ENCODE data around the gene LCN12. TPM values are rescaled to one million over a fixed set of nuclear protein-coding genes. Genes with fewer than 3 reads are reported as not detected.

LCN12 gene
- total RNA-seq, 2 experiments from 2014 or later = 0.73 to 0.89 TPM

DNA sequence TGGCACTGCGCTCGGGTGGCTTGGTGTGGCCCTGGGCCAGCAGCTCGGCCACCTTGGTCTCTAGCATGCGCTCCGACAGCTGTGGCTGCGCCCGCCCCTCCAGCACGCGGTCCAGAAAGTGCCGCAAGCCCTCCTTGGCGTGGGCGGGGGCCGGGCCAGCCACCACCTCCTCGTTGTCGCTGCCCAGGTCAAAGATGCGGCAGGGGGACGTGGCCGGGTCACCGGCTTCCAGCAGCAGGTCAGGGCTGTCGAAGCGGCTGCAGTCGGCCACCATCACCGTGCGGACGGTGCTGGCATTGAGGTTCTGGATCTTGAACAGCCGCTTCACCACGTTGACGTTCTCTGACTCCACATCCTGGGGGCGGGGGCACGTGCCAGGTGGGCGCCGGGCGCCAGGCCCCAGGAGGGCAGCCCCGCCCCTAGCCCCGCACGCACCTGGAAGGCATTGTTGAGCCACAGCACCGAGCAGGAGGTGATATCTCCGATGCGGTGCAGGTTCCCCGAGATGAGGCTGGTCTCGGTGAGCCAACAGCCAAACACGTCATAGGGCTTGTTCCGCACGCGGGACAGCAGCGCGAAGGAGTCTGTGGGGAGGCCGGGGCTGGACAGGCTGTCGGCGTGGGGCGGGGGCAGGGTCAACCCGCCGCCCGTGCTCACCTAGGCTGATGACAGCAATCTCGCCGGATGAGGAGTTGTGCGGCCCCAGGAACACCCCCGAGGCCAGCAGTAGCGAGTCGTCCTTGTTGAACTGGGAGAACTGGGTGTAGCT lies 9.8 kb upstream of the LCN12 start:
- CTCF ChIA-PET = interaction anchor here (1.8 kb wide), 1 partner anchor 98 kb away, joined by 3 read pairs; no protein-coding TSS in a partner anchor
- POLR2A ChIA-PET = no interaction called here

GRCh38 chr9:136942881-136943230 lies 9.2 kb upstream of the LCN12 start:
- ChIA-PET POLR2A (interaction anchor here (0.7 kb wide), 2 partner anchors 8 to 57 kb away, joined by 3 to 4 read pairs; partner anchors contain the start of gene TRAF2), CTCF (interaction anchor here (0.9 to 6.4 kb wide), 3 partner anchors 93 to 99 kb away, joined by 3 to 46 read pairs (median 3); no protein-coding TSS in a partner anchor)

- ChIA-PET CTCF (interaction anchor here (0.5 to 6.4 kb wide), 10 partner anchors 17 to 151 kb away, joined by 3 to 46 read pairs (median 3); no protein-coding TSS in a partner anchor), POLR2A (interaction anchor here (0.6 to 1.0 kb wide), 5 partner anchors 9 to 82 kb away, joined by 3 to 5 read pairs (median 3); partner anchors contain the start of gene TRAF2)
Observed at GRCh38 chr9:136943291-136944211, 8.5 kb upstream of the LCN12 start.

DNA sequence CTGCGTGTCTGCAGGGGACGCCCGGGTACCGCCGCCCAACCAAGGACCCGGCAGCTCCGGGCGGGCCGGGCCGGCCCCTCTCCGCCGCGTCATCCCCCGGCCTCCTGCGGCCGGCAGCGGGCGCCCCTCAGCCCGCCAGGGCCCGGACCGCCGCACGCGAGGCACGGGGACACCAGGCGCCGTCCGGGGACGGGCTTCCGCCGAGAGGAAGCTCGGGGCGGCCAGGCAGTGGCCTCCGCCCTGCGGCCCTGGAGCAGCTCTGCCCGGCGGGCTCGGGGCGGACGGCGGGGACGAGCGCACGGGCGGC lies 7.9 kb upstream of the LCN12 start:
- ChIA-PET CTCF (interaction anchor here (0.5 to 6.4 kb wide), 10 partner anchors 17 to 152 kb away, joined by 3 to 46 read pairs (median 3); no protein-coding TSS in a partner anchor), POLR2A (interaction anchor here (0.6 to 1.0 kb wide), 3 partner anchors 42 to 82 kb away, joined by 3 to 5 read pairs (median 3); no protein-coding TSS in a partner anchor)

DNA sequence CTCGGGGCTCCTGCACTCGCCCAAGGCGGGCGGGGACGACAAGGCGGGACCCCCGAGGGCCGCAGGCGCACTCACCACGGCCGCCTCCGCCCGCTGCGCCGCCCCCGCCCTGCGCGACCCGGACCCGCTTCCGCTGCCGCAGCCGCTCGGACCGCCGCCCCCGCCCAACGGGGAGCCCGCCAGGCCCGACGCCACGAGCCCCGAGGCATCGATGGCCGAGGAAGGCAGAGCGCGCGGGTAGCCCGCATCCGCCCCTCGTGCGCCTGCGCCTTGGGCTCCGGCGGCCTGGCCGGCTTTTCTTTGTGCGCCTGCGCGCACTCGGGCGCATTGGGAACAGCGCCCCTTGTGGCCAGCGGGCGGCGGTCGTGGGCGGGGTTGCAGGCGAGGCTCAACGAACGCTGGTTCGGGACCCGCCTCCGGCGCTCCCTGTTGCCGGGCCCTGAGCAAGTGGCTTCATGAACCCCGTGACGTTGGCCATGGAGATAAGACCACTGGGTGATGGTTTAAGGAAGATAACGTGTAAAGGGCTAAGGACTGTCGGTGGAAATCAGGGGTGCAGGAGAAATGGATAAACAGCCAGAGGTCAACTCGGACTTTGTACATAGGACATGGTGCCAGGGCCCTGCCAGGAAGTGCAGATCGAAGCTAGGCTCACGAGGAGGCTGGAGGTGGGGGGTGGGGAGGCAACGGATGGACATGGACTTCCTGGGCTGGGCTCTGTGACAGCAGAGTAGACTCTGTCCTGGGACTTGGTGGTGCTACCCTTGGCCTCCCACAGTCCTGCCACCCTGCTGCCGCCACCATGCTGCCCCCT lies 7.3 kb upstream of the LCN12 start, which contains the start of the genes C8G and FBXW5:
C8G (plus strand) TSS at position 725 of the 814 bp plus-strand sequence; CDS start at position 803, 78 bp downstream.
FBXW5 (minus strand) TSS at position 220 of the 814 bp plus-strand sequence. CDS start 655 bp downstream, outside the sequence.
- POLR2A ChIA-PET = interaction anchor here (0.6 to 1.0 kb wide), 2 partner anchors 43 to 75 kb away, joined by 3 read pairs; no protein-coding TSS in a partner anchor
- CTCF ChIA-PET = interaction anchor here (0.6 to 6.4 kb wide), 16 partner anchors 16 to 152 kb away, joined by 3 to 46 read pairs (median 4); partner anchors contain the start of genes AJM1, PAXX and PTGDS

DNA sequence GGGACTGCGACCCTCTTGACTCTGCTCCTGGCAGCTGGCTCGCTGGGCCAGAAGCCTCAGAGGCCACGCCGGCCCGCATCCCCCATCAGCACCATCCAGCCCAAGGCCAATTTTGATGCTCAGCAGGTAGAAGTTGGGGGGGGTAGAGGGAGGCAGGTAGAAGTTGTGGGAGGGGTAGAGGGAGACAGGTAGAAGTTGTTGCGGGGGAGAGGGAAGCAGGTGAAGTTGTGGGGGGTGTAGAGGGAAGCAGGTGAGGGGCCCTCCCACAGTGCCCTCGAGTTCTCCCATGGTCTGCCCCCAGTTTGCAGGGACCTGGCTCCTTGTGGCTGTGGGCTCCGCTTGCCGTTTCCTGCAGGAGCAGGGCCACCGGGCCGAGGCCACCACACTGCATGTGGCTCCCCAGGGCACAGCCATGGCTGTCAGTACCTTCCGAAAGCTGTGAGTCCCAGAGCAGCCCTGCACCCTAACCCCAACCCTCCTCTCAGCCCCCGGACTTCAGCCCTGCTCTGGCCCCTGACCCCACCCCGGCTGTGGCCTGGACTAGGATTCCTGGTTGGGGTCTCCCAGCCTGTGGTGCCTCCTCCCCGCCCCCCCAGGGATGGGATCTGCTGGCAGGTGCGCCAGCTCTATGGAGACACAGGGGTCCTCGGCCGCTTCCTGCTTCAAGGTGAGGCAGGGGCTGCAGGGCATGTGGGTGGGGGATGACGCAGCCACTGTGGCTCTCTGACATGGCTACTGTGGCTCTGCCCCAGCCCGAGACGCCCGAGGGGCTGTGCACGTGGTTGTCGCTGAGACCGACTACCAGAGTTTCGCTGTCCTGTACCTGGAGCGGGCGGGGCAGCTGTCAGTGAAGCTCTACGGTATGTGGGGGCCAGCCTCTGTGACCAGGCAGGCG lies 6.5 kb upstream of the LCN12 start:
- POLR2A ChIA-PET = no interaction called here
- CTCF ChIA-PET = interaction anchor here (0.6 to 6.4 kb wide), 11 partner anchors 29 to 123 kb away, joined by 3 to 46 read pairs (median 4); partner anchors contain the start of genes ABCA2, AJM1, PAXX and PTGDS

GRCh38 chr9:136946228-136947027 lies 5.6 kb upstream of the LCN12 start:
- CTCF ChIA-PET = interaction anchor here (1.1 to 6.4 kb wide), 6 partner anchors 29 to 89 kb away, joined by 4 to 46 read pairs (median 5); partner anchors contain the start of genes ABCA2 and PAXX
- POLR2A ChIA-PET = no interaction called here

DNA sequence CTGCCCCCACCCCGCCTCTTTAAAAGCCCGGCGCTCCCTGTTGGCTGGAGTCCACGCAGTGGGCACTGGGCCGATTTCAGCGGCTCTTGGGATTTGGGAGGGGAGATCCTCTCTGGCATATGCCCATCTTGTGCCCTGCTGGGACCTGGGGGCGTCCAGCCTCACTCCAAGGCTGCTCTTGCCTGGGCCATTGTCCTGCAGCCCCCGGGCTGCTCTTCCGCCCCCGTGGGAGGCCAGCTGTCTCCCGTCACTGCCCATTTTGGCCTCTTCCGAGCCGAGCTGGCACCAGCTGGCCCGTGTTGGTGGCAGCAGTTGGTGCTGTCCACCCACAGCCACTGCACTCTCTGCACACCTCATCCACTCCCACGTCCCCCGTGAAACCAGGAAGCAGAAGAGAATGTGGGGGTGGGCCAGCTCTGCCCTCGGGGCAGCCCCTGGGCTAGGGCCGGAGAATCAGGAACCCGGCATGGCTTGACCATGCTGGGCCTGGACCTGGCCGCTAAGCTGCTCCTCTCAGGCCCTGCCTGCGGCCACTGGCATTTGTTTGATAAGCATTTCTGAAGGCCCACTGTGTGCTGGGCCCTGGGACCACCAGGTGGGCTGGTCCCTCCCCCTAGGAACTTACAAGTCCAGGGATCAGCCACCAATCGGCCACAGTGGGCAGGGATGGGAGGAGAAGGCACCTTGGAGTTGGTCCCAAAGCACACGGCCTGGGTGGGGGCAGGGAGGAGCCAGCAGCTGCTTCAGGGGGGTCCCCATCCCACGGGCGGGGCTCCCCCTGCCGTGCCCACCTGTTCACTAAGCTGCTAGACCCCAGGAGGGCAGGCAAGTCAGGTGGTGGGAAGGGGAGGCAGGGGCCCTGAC lies 4.8 kb upstream of the LCN12 start:
- POLR2A ChIA-PET = interaction anchor here (1.1 kb wide), 1 partner anchor 49 kb away, joined by 4 read pairs; the partner anchor contains the start of gene CLIC3
- CTCF ChIA-PET = interaction anchor here (0.9 to 6.4 kb wide), 16 partner anchors 9 to 100 kb away, joined by 3 to 46 read pairs (median 3); partner anchors contain the start of genes ABCA2, CLIC3, FUT7 and PAXX

- ChIA-PET CTCF (interaction anchor here (0.6 to 6.4 kb wide), 19 partner anchors 10 to 180 kb away, joined by 3 to 46 read pairs (median 3); partner anchors contain the start of genes ABCA2, CLIC3, FUT7 and PAXX), POLR2A (interaction anchor here (1.1 kb wide), 1 partner anchor 48 kb away, joined by 4 read pairs; the partner anchor contains the start of gene CLIC3)
Observed at GRCh38 chr9:136947955-136948510, 4.0 kb upstream of the LCN12 start.

DNA sequence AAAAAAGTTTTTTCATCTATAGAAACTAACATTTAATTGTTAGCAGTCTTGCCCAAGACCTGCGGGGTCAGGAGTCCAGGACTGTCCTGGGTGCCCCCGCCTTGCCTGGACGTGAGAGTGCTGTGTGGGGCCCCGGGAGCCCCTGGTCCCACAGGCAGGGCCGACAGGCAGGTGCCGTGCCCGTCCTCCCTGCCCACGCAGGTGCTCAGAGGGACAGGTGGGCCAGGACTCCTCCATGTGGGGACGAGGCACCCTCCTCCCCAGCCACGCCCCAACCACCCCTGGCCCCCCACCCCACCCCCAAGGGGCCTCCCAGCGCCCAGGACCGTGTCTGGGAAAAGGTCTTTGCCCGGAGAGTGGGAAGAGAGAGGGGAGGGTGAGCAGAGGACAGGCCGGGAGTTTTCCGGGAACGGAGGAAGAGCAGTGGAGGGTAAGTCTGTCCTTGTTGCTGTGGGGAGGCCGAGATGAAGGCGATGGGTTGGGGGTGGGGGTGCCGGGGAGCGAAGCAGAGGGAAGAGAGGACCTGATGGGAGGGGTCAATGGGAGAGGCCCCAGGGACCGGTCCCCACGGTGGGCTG lies 2.7 kb upstream of the LCN12 start:
- POLR2A ChIA-PET = interaction anchor here (0.6 kb wide), 1 partner anchor 1007 kb away, joined by 4 read pairs; no protein-coding TSS in a partner anchor
- CTCF ChIA-PET = interaction anchor here (2.0 to 6.4 kb wide), 2 partner anchors 80 to 86 kb away, joined by 26 to 46 read pairs; partner anchors contain the start of gene ABCA2

DNA sequence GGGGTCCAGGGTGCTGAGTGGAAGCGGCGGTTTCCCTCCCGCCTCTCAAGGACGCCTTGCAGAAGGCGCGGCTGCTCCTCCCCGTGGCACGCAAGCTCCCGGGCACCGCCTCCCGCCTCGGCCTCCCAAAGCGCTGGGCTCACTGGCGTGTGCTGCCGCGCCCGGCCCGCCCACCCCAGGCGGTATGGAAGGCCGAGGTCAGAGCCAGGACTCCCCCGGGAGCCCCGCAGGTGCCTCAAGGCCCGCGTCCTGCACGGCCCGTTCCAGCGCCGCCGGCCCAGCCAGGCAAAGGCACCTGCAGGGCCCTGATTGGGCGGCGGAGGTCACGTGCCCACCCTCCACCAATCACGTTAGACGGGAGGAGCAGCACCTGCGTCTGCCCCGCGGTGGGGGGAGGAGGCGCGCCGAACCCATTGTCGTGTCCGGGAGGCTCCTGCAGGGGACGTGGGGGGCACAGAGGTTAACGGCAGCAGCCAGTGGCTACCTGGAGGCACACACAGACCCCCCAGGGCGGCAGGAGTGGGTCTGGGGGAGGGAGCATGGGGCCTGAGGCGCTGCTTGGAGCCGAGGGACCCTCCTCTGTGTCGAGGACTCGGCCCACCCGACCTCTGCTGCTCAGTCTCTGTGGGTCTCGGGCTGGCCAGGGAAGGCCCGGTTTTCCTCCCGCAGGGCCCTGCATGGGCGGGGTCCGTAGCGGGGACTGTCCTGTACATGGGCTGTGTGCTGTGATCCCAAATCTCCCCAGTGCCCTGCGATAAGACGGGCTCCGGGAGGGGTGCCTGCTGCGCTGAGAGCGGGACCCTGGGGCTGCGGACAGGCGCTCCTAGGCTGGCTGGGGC lies 2.0 kb upstream of the LCN12 start:
- ChIA-PET CTCF (no interaction called here), POLR2A (interaction anchor here (0.6 kb wide), 1 partner anchor 1008 kb away, joined by 4 read pairs; no protein-coding TSS in a partner anchor)

- CTCF ChIA-PET = interaction anchor here (0.9 kb wide), 1 partner anchor 80 kb away, joined by 4 read pairs; no protein-coding TSS in a partner anchor
- POLR2A ChIA-PET = no interaction called here
Observed at GRCh38 chr9:136950656-136951276, 1.3 kb upstream of the LCN12 start.

DNA sequence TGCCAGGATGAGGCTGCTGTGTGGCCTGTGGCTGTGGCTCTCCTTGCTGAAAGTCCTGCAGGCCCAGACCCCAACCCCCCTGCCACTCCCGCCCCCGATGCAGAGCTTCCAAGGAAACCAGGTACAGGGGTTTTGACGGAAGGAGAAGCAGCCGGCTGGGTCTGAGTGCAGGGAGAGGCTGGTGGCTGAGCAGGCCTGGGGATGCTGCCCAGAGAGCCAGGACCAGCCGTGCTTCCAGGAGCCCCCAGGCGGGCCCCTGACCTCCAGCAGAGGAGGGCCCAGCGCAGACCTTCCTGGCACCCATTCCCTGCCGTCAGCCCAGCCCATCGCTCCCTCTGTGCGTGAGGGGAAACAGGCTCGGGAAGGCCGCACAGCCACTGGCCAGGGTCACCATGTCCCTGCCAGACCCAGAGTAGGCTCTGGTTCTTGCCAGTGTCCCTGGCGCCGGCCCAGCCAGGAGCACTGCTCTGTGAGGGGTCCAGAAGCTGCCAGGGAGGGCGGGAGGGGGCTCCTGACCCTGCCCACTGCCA lies 313 bp downstream of the LCN12 start:
- POLR2A ChIA-PET = interaction anchor here (0.6 kb wide), 1 partner anchor 118 kb away, joined by 3 read pairs; the partner anchor contains the start of gene SAPCD2
- CTCF ChIA-PET = interaction anchor here (0.6 to 0.9 kb wide), 2 partner anchors 133 to 364 kb away, joined by 3 to 4 read pairs; no protein-coding TSS in a partner anchor

All from activated CD8-positive, alpha-beta memory T cell treated with anti-CD3 and anti-CD28 coated beads for 36 hours (primary cell).